Measurements from ENCODE around the gene TMEM53. TPM values are rescaled to one million over a fixed set of nuclear protein-coding genes. Genes with fewer than 3 reads are reported as not detected.

Gene TMEM53
- total RNA-seq, 1 experiment from 2014 or later: 6.2 TPM

GRCh38 chr1:44717653-44718052 is 43.4 kb upstream of the TMEM53 start:
- Histone ChIP-seq H4K91ac (ENCODE audit: insufficient read length, low read depth, low read length) (no peak overlapping the region), H2BK12ac (ENCODE audit: insufficient read length, low read depth, low read length) (no peak overlapping the region), H4K20me1 (ENCODE audit: control insufficient read depth, insufficient read depth, insufficient read length) (no peaks in the 10 kb centered on the region), H3K56ac (ENCODE audit: insufficient read length, low read depth, low read length) (no peak overlapping the region), H2BK20ac (ENCODE audit: low read depth, low read length, poor library complexity, severe bottlenecking) (no peak overlapping the region), H3K79me2 (ENCODE audit: insufficient read depth, low read length) (no peaks in the 10 kb centered on the region), H4K8ac (replicated peaks; ENCODE audit: insufficient read length, low read depth, low read length) (no peak overlapping the region), H3K23ac (ENCODE audit: insufficient read length, low read depth, low read length) (no peak overlapping the region), H2BK120ac (ENCODE audit: low read depth, low read length, poor library complexity, severe bottlenecking) (no peak overlapping the region), H3K4me1 (ENCODE audit: insufficient read depth, low read length) (no peaks in the 10 kb centered on the region), H3K4me2 (ENCODE audit: insufficient read depth, insufficient read length, low read length) (no peak overlapping the region), H3K18ac (ENCODE audit: insufficient read length, low read depth, low read length) (no peak overlapping the region), H2BK5ac (ENCODE audit: insufficient read length, low read length) (no peak overlapping the region), H3K9me3 (ENCODE audit: control insufficient read depth, low read depth, low read length) (no peaks in the 10 kb centered on the region), H2AFZ (ENCODE audit: low read length) (no peak overlapping the region), H3K14ac (ENCODE audit: insufficient read depth, low read length) (no peak overlapping the region), H3K27ac (ENCODE audit: insufficient read length, low read depth, low read length) (no peak overlapping the region), H3K23me2 (ENCODE audit: insufficient read length, low read depth, low read length, poor library complexity, severe bottlenecking) (no peaks in the 10 kb centered on the region), H3K79me1 (ENCODE audit: insufficient read depth, low read depth, low read length, poor library complexity, severe bottlenecking) (no peaks in the 10 kb centered on the region), H3K9ac (ENCODE audit: extremely low read depth, insufficient read length, low read length) (no peak overlapping the region), H3K4ac (ENCODE audit: low read depth, low read length) (no peak overlapping the region), H3K27me3 (ENCODE audit: insufficient read depth, low read length) (no peaks in the 10 kb centered on the region), H2BK15ac (ENCODE audit: low read depth, low read length) (no peak overlapping the region), H4K5ac (ENCODE audit: insufficient read length, low read depth, low read length) (no peak overlapping the region), H2AK5ac (ENCODE audit: insufficient read length, low read length) (no peak overlapping the region), H3T11ph (ENCODE audit: low read length) (no peak overlapping the region)
- Mint-ChIP-seq H3K27me3 (ENCODE audit: low read depth) (no peaks in the 10 kb centered on the region), H3K36me3 (ENCODE audit: insufficient read depth in 1 of 3, low read depth in 3 of 3) (no peaks in the 10 kb centered on the region), H3K9me3 (no peaks in the 10 kb centered on the region), H3K27ac (no peak overlapping the region), H3K4me3 (no peak overlapping the region), H3K4me1 (peaks cover 3 to 7% of the 10 kb centered on the region in 2 experiments; a peak in 3 of 4 replicates)
- DNase-seq: no peak
- WGBS (ENCODE audit: extremely low coverage, insufficient read length, low lambda C conversion rate): no CpG with 5 or more reads among the region's 1 CpG
- TF ChIP-seq CTCF (conservative IDR thresholded peaks at IDR 0.05): no peak
